ENCODE results near the gene SRSF2. TPM values are rescaled to one million over a fixed set of nuclear protein-coding genes. Genes with fewer than 3 reads are reported as not detected.
"Not testable (repeated sequence)": the region's sequence is repeated elsewhere in the genome, so short reads cannot be mapped to it uniquely, and the experiment has no call there.

SRSF2 gene
- total RNA-seq, 2 experiments from 2014 or later, result 241 to 263 TPM

DNA sequence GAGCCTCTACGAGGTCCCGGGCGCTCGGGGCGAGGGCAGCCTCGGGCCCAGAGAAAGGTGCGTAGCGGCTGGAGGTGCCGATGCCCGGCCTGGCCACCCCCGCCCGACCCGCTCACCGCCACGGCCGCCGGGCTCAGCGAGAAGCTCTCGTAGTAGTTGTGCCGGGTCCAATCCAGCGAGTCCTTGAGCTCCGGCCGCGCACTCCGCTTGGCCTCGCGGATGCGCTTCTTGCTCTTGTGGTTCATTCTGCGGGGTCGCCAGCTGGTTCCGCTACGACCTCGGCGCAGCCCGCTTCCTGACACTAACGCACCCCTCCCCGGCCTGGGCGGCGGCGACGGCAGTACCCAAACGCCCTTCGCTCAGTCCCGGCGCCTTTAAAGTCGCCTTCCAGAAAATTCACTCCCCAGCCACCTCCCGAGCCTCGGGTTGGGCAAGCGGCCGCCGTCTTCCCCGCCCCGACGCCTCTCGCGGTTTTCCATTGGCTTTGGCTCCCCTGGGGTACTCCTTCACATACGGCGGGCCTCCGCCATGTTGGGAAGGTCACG lies 10.8 kb downstream of the SRSF2 start, which contains the start of gene JMJD6:
Gene JMJD6, minus strand, starts transcription at position 376 of the 545 bp plus-strand sequence. Its CDS starts 131 bp downstream, at position 245.
- H3K4me3 Mint-ChIP-seq, result peak within 1 kb of the TSS; percentile 96
- intact Hi-C loops (cut with micrococcal nuclease), result loop anchor here (1.0 to 5.0 kb wide), 7 partner anchors 11 to 414 kb away; partner anchors contain the start of genes SEC14L1 and SRSF2
- H3K4me1 Mint-ChIP-seq (ENCODE audit: low read depth), result peaks cover 66% of the 10 kb centered on the region
- peak; percentile 98 for DNase-seq
- CTCF ChIA-PET, result interaction anchor here (0.9 kb wide), 1 partner anchor 12 kb away, joined by 3 read pairs; no protein-coding TSS in a partner anchor
- H3K27ac Mint-ChIP-seq, result peak within 1 kb of the TSS; percentile 93
- no peaks in the 10 kb centered on the region for H3K9me3 Mint-ChIP-seq
- H3K36me3 Mint-ChIP-seq (ENCODE audit: low read depth), result peaks cover 55% of the 10 kb centered on the region
- no peaks in the 10 kb centered on the region for H3K27me3 Mint-ChIP-seq (ENCODE audit: low read depth)

- intact Hi-C loops (cut with micrococcal nuclease), result loop anchor here (1.0 to 5.0 kb wide), 7 partner anchors 12 to 415 kb away; partner anchors contain the start of genes SEC14L1 and SRSF2
- H3K4me3 Mint-ChIP-seq, result peak overlapping the region; percentile 96
- CTCF ChIA-PET, result interaction anchor here (0.7 to 2.9 kb wide), 5 partner anchors 11 to 166 kb away, joined by 3 to 25 read pairs (median 3); no protein-coding TSS in a partner anchor
- H3K9me3 Mint-ChIP-seq, result no peaks in the 10 kb centered on the region
- peak overlapping the region; percentile 78 for H3K27ac Mint-ChIP-seq
- H3K4me1 Mint-ChIP-seq (ENCODE audit: low read depth), result peaks cover 64% of the 10 kb centered on the region
- H3K27me3 Mint-ChIP-seq (ENCODE audit: low read depth), result no peaks in the 10 kb centered on the region
- DNase-seq, result peak; percentile 81
- H3K36me3 Mint-ChIP-seq (ENCODE audit: low read depth), result peaks cover 59% of the 10 kb centered on the region
Observed at GRCh38 chr17:76725580-76726230, 11.4 kb downstream of the SRSF2 start.

GRCh38 chr17:76723812-76724211 lies 13.3 kb downstream of the SRSF2 start:
- intact Hi-C loops (cut with micrococcal nuclease), result no loop called here
- H3K4me1 Mint-ChIP-seq (ENCODE audit: low read depth), result peaks cover 48% of the 10 kb centered on the region
- H3K27ac Mint-ChIP-seq, result no peak overlapping the region
- H3K4me3 Mint-ChIP-seq, result no peak overlapping the region
- no peaks in the 10 kb centered on the region for H3K9me3 Mint-ChIP-seq
- peaks cover 58% of the 10 kb centered on the region for H3K36me3 Mint-ChIP-seq (ENCODE audit: low read depth)
- no peaks in the 10 kb centered on the region for H3K27me3 Mint-ChIP-seq (ENCODE audit: low read depth)
- DNase-seq, result no peak
- CTCF ChIA-PET, result interaction anchor here (2.9 kb wide), 1 partner anchor 10 kb away, joined by 25 read pairs; no protein-coding TSS in a partner anchor

- H3K27ac Mint-ChIP-seq; intact Hi-C loops (cut with micrococcal nuclease); H3K4me3 Mint-ChIP-seq; DNase-seq; H3K9me3 Mint-ChIP-seq; H3K27me3 Mint-ChIP-seq (ENCODE audit: low read depth): not testable (repeated sequence)
- CTCF ChIA-PET, result interaction anchor here (0.6 to 2.9 kb wide), 3 partner anchors 9 to 164 kb away, joined by 3 to 25 read pairs (median 7); no protein-coding TSS in a partner anchor
- Mint-ChIP-seq H3K4me1 (ENCODE audit: low read depth) (peaks cover 40% of the 10 kb centered on the region), H3K36me3 (ENCODE audit: low read depth) (peaks cover 59% of the 10 kb centered on the region)
Observed at GRCh38 chr17:76722977-76723376, 14.2 kb downstream of the SRSF2 start.

- intact Hi-C loops (cut with micrococcal nuclease), result no loop called here
- CTCF ChIA-PET, result interaction anchor here (0.6 to 1.1 kb wide), 2 partner anchors 70 to 163 kb away, joined by 3 read pairs; no protein-coding TSS in a partner anchor
- Mint-ChIP-seq H3K36me3 (ENCODE audit: low read depth) (peaks cover 59% of the 10 kb centered on the region), H3K4me1 (ENCODE audit: low read depth) (peaks cover 36% of the 10 kb centered on the region), H3K27ac (no peak overlapping the region), H3K27me3 (ENCODE audit: low read depth) (no peaks in the 10 kb centered on the region), H3K9me3 (no peaks in the 10 kb centered on the region), H3K4me3 (no peak overlapping the region)
- no peak for DNase-seq
Observed at GRCh38 chr17:76722279-76722678, 14.9 kb downstream of the SRSF2 start.

- Mint-ChIP-seq H3K9me3 (no peaks in the 10 kb centered on the region), H3K27ac (no peak overlapping the region), H3K36me3 (ENCODE audit: low read depth) (peaks cover 58% of the 10 kb centered on the region), H3K4me1 (ENCODE audit: low read depth) (peaks cover 36% of the 10 kb centered on the region), H3K27me3 (ENCODE audit: low read depth) (no peaks in the 10 kb centered on the region), H3K4me3 (no peak overlapping the region)
- intact Hi-C loops (cut with micrococcal nuclease), result no loop called here
- DNase-seq, result no peak
- CTCF ChIA-PET, result no interaction called here
Observed at GRCh38 chr17:76721463-76721862, 15.7 kb downstream of the SRSF2 start.

DNA sequence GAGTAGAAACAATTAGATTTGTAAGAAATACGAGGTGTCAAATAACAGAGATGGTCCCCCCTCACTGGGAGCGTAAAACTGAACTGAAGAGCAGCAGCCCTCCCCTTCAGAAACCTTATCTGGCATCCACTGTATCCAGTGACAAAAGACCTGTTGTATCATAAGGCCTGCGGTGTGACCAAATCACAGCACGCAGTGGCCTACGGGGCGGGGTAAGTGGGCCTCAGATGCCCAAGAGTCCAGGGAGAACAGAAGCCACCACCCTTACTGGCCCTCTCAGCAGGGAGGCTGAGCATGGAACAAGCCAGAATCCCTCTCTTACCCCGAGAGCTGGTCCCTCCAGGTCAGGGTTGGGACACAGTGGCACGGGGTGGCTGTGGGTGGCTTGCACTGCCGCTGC lies 16.2 kb downstream of the SRSF2 start:
- CTCF ChIA-PET, result no interaction called here
- no peak overlapping the region for H3K4me3 Mint-ChIP-seq
- peaks cover 63% of the 10 kb centered on the region for H3K36me3 Mint-ChIP-seq (ENCODE audit: low read depth)
- H3K27me3 Mint-ChIP-seq (ENCODE audit: low read depth), result no peaks in the 10 kb centered on the region
- intact Hi-C loops (cut with micrococcal nuclease), result no loop called here
- H3K27ac Mint-ChIP-seq, result no peak overlapping the region
- no peaks in the 10 kb centered on the region for H3K9me3 Mint-ChIP-seq
- DNase-seq, result no peak
- peaks cover 42% of the 10 kb centered on the region for H3K4me1 Mint-ChIP-seq (ENCODE audit: low read depth)

GRCh38 chr17:76720211-76720610 lies 16.9 kb downstream of the SRSF2 start:
- H3K4me3 Mint-ChIP-seq, result no peak overlapping the region
- no peak overlapping the region for H3K27ac Mint-ChIP-seq
- CTCF ChIA-PET, result no interaction called here

DNA sequence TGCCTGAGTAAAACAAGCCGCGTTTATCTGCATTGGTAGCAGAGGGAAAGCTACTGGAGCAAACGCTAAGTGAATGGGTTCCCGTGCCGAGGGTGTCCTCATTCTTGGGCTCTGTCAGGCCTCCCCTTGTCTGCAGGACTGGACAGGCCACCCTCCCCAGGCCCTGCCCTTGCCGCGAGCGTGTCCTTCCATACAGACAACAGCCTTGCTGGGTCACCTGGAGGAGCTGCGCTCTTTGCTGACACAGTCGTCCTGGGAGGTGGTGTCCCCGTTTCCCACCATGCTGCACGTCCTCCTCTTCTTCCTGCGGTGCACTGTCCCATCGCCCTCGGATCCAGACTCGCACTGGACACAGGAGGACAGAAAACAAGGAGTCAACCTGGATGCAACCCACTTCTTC lies 18.6 kb downstream of the SRSF2 start:
- H3K4me1 Mint-ChIP-seq (ENCODE audit: low read depth), result peaks cover 42% of the 10 kb centered on the region
- CTCF ChIA-PET, result interaction anchor here (1.0 kb wide), 1 partner anchor 64 kb away, joined by 3 read pairs; no protein-coding TSS in a partner anchor
- H3K9me3 Mint-ChIP-seq, result no peaks in the 10 kb centered on the region
- no peak overlapping the region for H3K27ac Mint-ChIP-seq
- no peaks in the 10 kb centered on the region for H3K27me3 Mint-ChIP-seq (ENCODE audit: low read depth)
- no peak for DNase-seq
- intact Hi-C loops (cut with micrococcal nuclease), result no loop called here
- no peak overlapping the region for H3K4me3 Mint-ChIP-seq
- peaks cover 45% of the 10 kb centered on the region for H3K36me3 Mint-ChIP-seq (ENCODE audit: low read depth)

More at GRCh38 chr17:76720211-76720610, 16.9 kb downstream of the SRSF2 start:
- DNase-seq, result no peak
- peaks cover 44% of the 10 kb centered on the region for H3K4me1 Mint-ChIP-seq (ENCODE audit: low read depth)
- H3K36me3 Mint-ChIP-seq (ENCODE audit: low read depth), result peaks cover 60% of the 10 kb centered on the region
- intact Hi-C loops (cut with micrococcal nuclease), result no loop called here
- no peaks in the 10 kb centered on the region for H3K9me3 Mint-ChIP-seq
- H3K27me3 Mint-ChIP-seq (ENCODE audit: low read depth), result no peaks in the 10 kb centered on the region

GRCh38 chr17:76716839-76717215 lies 20.3 kb downstream of the SRSF2 start:
- no peak for DNase-seq
- H3K4me3 Mint-ChIP-seq, result no peak overlapping the region
- peak overlapping the region; percentile 82 for H3K27ac Mint-ChIP-seq
- intact Hi-C loops (cut with micrococcal nuclease), result no loop called here
- no peaks in the 10 kb centered on the region for H3K9me3 Mint-ChIP-seq
- H3K27me3 Mint-ChIP-seq (ENCODE audit: low read depth), result no peaks in the 10 kb centered on the region
- peaks cover 35% of the 10 kb centered on the region for H3K4me1 Mint-ChIP-seq (ENCODE audit: low read depth)
- peaks cover 33% of the 10 kb centered on the region for H3K36me3 Mint-ChIP-seq (ENCODE audit: low read depth)
- CTCF ChIA-PET, result interaction anchor here (0.8 to 2.2 kb wide), 4 partner anchors 15 to 93 kb away, joined by 3 to 6 read pairs (median 3); no protein-coding TSS in a partner anchor

DNA sequence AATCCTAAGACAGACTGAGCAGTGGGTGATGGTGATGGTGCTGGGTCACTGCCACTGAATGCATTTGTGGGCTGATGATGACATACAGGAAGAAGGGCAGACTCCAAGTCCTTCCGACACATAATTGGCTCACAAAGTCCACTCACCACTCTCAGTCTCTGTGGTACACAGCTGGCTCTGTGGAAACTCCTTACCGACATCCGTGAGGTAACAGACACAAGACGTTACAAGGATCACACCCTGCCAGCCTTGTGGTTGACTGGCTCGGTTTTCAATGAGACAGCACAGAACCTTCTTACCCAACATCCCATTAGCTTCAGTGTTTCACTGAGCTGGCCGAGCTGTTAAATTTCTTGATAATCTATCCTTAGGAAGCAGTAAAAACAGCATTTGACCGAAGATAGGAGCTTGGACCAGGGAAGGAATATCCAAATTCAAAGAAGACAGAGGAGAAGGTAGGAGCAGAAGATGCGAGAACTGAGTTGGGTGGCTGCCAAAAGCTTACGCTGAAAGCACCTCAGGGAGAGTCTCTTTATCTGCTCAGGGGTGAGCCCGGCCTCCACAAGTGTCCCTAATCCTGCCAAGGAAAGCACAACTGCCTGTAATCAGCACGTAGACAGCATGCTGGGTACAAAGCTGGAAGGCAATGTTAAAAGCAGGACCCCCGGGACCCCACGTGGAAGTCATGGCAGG lies 20.8 kb downstream of the SRSF2 start:
- Mint-ChIP-seq H3K27ac (peak overlapping the region; percentile 82), H3K36me3 (ENCODE audit: low read depth) (peaks cover 28% of the 10 kb centered on the region), H3K4me3 (no peak overlapping the region), H3K27me3 (ENCODE audit: low read depth) (no peaks in the 10 kb centered on the region), H3K9me3 (no peaks in the 10 kb centered on the region), H3K4me1 (ENCODE audit: low read depth) (peaks cover 31% of the 10 kb centered on the region)
- intact Hi-C loops (cut with micrococcal nuclease), result no loop called here
- CTCF ChIA-PET, result interaction anchor here (0.8 to 2.2 kb wide), 5 partner anchors 13 to 92 kb away, joined by 3 to 6 read pairs (median 3); no protein-coding TSS in a partner anchor
- DNase-seq, result peak; percentile 56

GRCh38 chr17:76715496-76715830 lies 21.7 kb downstream of the SRSF2 start:
- H3K9me3 Mint-ChIP-seq, result no peaks in the 10 kb centered on the region
- H3K27ac Mint-ChIP-seq, result peak overlapping the region; percentile 82
- DNase-seq, result no peak
- no peaks in the 10 kb centered on the region for H3K27me3 Mint-ChIP-seq (ENCODE audit: low read depth)
- intact Hi-C loops (cut with micrococcal nuclease), result loop anchor here (1.0 kb wide), 1 partner anchor 192 kb away; no protein-coding TSS in a partner anchor
- CTCF ChIA-PET, result interaction anchor here (0.6 to 2.8 kb wide), 10 partner anchors 11 to 279 kb away, joined by 3 to 10 read pairs (median 4); no protein-coding TSS in a partner anchor
- H3K4me1 Mint-ChIP-seq (ENCODE audit: low read depth), result peaks cover 33% of the 10 kb centered on the region
- H3K4me3 Mint-ChIP-seq, result no peak overlapping the region
- H3K36me3 Mint-ChIP-seq (ENCODE audit: low read depth), result peaks cover 22% of the 10 kb centered on the region
